ENCODE data around the gene CDT1. TPM values are rescaled to one million over a fixed set of nuclear protein-coding genes. Genes with fewer than 3 reads are reported as not detected.

CDT1 gene
- total and polyA plus RNA-seq, 4 donors: 2.0 to 5.8 (median 3.3) TPM

DNA sequence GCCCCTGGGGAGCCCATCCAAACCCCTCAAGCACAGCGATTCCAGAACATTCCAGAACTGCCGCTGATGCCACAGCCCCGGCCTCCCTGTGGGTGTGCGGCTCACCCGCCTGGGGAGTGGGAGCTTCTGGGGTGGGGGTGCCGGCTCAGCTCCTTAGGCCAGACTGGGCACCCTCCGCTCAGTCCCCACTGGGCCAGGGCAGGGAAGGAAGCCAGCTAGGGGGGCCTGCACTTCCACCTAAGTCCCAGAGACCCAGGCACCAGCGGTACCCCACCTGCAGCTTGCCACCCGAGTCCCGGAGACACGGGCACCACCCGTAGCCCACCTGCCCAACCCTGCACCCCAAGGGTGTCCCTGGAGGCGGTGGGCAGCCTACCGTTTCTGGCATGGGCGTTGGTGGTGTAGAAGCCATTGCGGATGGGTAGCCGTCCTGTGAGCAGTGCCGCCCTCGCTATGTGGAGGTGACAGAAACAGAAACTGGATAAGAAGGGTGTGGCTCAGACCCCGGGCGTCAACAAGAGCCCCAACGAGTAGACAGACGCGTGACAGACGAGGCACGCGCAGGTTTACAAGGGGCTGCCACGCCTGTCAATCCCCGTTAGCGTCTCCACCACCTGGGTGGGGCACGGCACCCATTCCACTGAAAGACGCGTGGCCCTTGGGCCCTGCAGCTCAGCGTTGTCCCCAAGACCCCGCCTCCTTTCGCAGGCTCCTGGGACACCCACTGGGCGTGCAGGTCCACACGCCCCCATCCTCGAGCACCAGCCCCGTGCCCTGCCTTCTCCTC, 38.1 kb downstream of the CDT1 start:
- Histone ChIP-seq H3K9ac (ENCODE audit: insufficient read depth in 1 of 2, low read length in 2 of 2) (no peak overlapping the region), H3K9me3 (ENCODE audit: control insufficient read depth in 4 of 4, insufficient read depth in 3 of 4, low read length in 3 of 4) (no peaks in the 10 kb centered on the region), H3K27me3 (ENCODE audit: control insufficient read depth in 3 of 3, insufficient read depth in 3 of 3, low read length in 2 of 3) (no peaks in the 10 kb centered on the region), H3K27ac (ENCODE audit: low read depth in 1 of 2, low read length in 1 of 2) (no peak overlapping the region), H3K4me3 (no peak overlapping the region), H3K4me1 (ENCODE audit: control insufficient read depth in 5 of 5, insufficient read depth in 5 of 5, low read length in 5 of 5) (no peaks in the 10 kb centered on the region), H3K36me3 (ENCODE audit: control insufficient read depth in 4 of 4, insufficient read depth in 4 of 4, low read length in 4 of 4) (peaks cover 0 to 44% (median 8%) of the 10 kb centered on the region in 4 donors)
- 92 to 94% methylated on average over 39 to 40 of the region's 40 CpGs for WGBS, 2 donors
- DNase-seq (no peak), ATAC-seq (ENCODE audit: insufficient read depth, low FRiP score) (no peak)
- TF ChIP-seq, protein P1, sequence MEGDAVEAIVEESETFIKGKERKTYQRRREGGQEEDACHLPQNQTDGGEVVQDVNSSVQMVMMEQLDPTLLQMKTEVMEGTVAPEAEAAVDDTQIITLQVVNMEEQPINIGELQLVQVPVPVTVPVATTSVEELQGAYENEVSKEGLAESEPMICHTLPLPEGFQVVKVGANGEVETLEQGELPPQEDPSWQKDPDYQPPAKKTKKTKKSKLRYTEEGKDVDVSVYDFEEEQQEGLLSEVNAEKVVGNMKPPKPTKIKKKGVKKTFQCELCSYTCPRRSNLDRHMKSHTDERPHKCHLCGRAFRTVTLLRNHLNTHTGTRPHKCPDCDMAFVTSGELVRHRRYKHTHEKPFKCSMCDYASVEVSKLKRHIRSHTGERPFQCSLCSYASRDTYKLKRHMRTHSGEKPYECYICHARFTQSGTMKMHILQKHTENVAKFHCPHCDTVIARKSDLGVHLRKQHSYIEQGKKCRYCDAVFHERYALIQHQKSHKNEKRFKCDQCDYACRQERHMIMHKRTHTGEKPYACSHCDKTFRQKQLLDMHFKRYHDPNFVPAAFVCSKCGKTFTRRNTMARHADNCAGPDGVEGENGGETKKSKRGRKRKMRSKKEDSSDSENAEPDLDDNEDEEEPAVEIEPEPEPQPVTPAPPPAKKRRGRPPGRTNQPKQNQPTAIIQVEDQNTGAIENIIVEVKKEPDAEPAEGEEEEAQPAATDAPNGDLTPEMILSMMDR (IDR thresholded peaks at IDR 0.05; ENCODE audit: control extremely low read depth, extremely low read depth): no peak

DNA sequence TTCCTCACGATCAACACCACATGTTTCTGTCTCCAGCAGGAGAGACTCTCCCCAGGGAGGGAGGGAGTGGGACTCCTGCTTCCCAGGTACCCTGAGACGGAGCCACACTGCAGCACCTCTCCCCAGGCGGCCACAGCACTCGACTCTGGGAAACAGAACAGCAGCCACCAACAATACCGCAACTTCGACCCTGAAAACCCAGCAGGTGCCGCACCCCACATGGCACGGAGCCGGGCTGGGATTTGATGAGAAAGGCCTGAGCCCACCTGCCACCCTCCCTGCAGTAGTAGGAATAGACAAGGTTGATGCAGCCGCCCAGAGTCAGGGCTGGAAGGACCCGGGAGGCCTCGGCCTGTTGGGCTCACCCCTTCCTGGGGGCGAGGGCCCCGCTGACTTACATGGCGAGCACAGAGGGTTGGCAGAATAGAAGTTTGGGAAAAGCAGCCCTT, 38.7 kb downstream of the CDT1 start:
- WGBS, 2 donors: 83 to 91% methylated on average over 15 of the region's 15 CpGs
- peaks cover 0 to 42% (median 8%) of the 10 kb centered on the region in 4 donors for H3K36me3 ChIP-seq (ENCODE audit: control insufficient read depth in 4 of 4, insufficient read depth in 4 of 4, low read length in 4 of 4)
- H3K27ac ChIP-seq (ENCODE audit: low read depth in 1 of 2, low read length in 1 of 2): no peak overlapping the region
- H3K27me3 ChIP-seq (ENCODE audit: control insufficient read depth in 3 of 3, insufficient read depth in 3 of 3, low read length in 2 of 3): no peaks in the 10 kb centered on the region
- ATAC-seq (ENCODE audit: insufficient read depth, low FRiP score) (no peak), DNase-seq (no peak)
- H3K9ac ChIP-seq (ENCODE audit: insufficient read depth in 1 of 2, low read length in 2 of 2): no peak overlapping the region
- H3K4me1 ChIP-seq (ENCODE audit: control insufficient read depth in 5 of 5, insufficient read depth in 5 of 5, low read length in 5 of 5): no peaks in the 10 kb centered on the region
- TF ChIP-seq, protein P1 (IDR thresholded peaks at IDR 0.05; ENCODE audit: control extremely low read depth, extremely low read depth): no peak
- H3K4me3 ChIP-seq: no peak overlapping the region
- no peaks in the 10 kb centered on the region for H3K9me3 ChIP-seq (ENCODE audit: control insufficient read depth in 4 of 4, insufficient read depth in 3 of 4, low read length in 3 of 4)

DNA sequence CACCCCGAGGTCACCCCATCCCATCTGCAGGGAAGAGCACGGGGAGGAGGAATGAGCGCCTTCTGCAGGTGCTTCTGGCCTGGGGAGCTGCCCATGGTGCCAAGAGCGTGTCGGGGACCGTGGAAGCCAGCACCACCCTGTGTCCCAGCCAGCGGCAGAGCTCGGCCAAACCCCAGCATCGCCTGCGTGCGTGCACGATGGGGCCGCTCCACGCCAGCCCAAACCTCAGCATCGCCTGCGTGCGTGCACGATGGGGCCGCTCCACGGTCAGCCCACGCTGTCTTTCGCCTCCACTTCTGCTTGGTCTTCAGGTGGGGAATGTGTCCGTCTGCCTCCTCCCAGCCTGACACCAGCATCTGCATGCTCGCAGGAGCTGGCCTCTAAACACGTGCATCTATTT, 39.2 kb downstream of the CDT1 start:
- H3K4me1 ChIP-seq (ENCODE audit: control insufficient read depth in 5 of 5, insufficient read depth in 5 of 5, low read length in 5 of 5): no peaks in the 10 kb centered on the region
- TF ChIP-seq, protein P1 (IDR thresholded peaks at IDR 0.05; ENCODE audit: control extremely low read depth, extremely low read depth): no peak
- H3K9ac ChIP-seq (ENCODE audit: insufficient read depth in 1 of 2, low read length in 2 of 2): no peak overlapping the region
- no peak overlapping the region for H3K27ac ChIP-seq (ENCODE audit: low read depth in 1 of 2, low read length in 1 of 2)
- peaks cover 0 to 46% (median 8%) of the 10 kb centered on the region in 4 donors for H3K36me3 ChIP-seq (ENCODE audit: control insufficient read depth in 4 of 4, insufficient read depth in 4 of 4, low read length in 4 of 4)
- H3K4me3 ChIP-seq: no peak overlapping the region
- no peaks in the 10 kb centered on the region for H3K9me3 ChIP-seq (ENCODE audit: control insufficient read depth in 4 of 4, insufficient read depth in 3 of 4, low read length in 3 of 4)
- WGBS, 2 donors: 96 to 97% methylated on average over 25 of the region's 25 CpGs
- H3K27me3 ChIP-seq (ENCODE audit: control insufficient read depth in 3 of 3, insufficient read depth in 3 of 3, low read length in 2 of 3): no peaks in the 10 kb centered on the region
- DNase-seq (no peak), ATAC-seq (ENCODE audit: insufficient read depth, low FRiP score) (no peak)
